K562 (cell line): Measurements from ENCODE around the gene SESN3. TPM values are rescaled to one million over a fixed set of nuclear protein-coding genes. Genes with fewer than 3 reads are reported as not detected.
"Not testable (repeated sequence)": the region's sequence is repeated elsewhere in the genome, so short reads cannot be mapped to it uniquely, and the experiment has no call there.

Source experiments
- ATAC-seq: fragments of 200-7000 bp; cut with Tn5 transposase; 3 replicates; pipeline ENCODE4 v1.9.1; 2020; ENCODE audit warnings: moderate library complexity
- BruUV-seq: library from RNA; stranded (reverse); fragments of 400-500 nt; replicated peaks from 2 replicates; lab custom pipeline; 2021; lab: Mats Ljungman, UMichigan
- CTCF ChIA-PET: fragments of 300-600 bp; formaldehyde crosslinking; extraction: SDS; loops from one replicate; lab custom pipeline; 2021; ENCODE audit warnings: low intra/inter-chr PET ratio; lab: Yijun Ruan, JAX
- POLR2A ChIA-PET: fragments of 300-600, 350-650 bp; sonication (Branson Sonifier 250); formaldehyde crosslinking; extraction: SDS; loops from one replicate; lab custom pipeline; 2021; ENCODE audit warnings: antibody characterized with exemption, inconsistent platforms; lab: Yijun Ruan, JAX
- DNase-seq, 4 experiments: peaks; one replicate each; pipeline versions ENCODE4 v3.0.0 to v3.0.0-alpha.2; 2011 to 2018; ENCODE audit warnings: low spot score in 3 of 4, mixed read lengths in 3 of 4; ENCODE audit errors: extremely low read depth in 1 of 4
- FAIRE-seq: peaks from 2 replicates; lab custom pipeline; 2011; peaks lifted over from hg19 to GRCh38; lab: Jason Lieb, UNC
- H2AFZ ChIP-seq: 2 replicates; pipeline ENCODE4 v1.6.0; 2011; ENCODE audit warnings: low read depth, low read length, control low read depth, inconsistent platforms
- H3K27ac ChIP-seq: fragments of 200-600 bp; 3 replicates; pipeline ENCODE4 v1.8.0; 2011; ENCODE audit warnings: low read depth, mild to moderate bottlenecking, control low read depth, inconsistent platforms, low read length, moderate library complexity, mixed read lengths; ENCODE audit errors: extremely low read depth
- H3K27me3 ChIP-seq, 2 experiments: fragments of 300-600 bp in 1 of 2; 2 replicates in 1 of 2; 3 replicates in 1 of 2; pipeline versions ENCODE4 v1.6.0 to v1.8.0; 2011; ENCODE audit warnings: inconsistent platforms in 2 of 2, low read length in 2 of 2, mild to moderate bottlenecking in 1 of 2, mixed read lengths in 1 of 2, moderate library complexity in 1 of 2; ENCODE audit not compliant: control insufficient read depth in 2 of 2, insufficient read depth in 2 of 2
- H3K36me3 ChIP-seq: fragments of 300-600 bp; 3 replicates; pipeline ENCODE4 v1.8.0; 2011; ENCODE audit warnings: mild to moderate bottlenecking, low read length, inconsistent platforms; ENCODE audit not compliant: control insufficient read depth, insufficient read depth
- H3K4me1 ChIP-seq, 2 experiments: fragments of 200-600 bp in 1 of 2; replicated peaks in 1 of 2; 2 replicates in 1 of 2; 3 replicates in 1 of 2; pipeline versions ENCODE4 v1.5.1 to v1.8.0; 2011; ENCODE audit warnings: inconsistent platforms in 2 of 2, low read length in 2 of 2, mild to moderate bottlenecking in 1 of 2, mixed read lengths in 1 of 2, moderate library complexity in 1 of 2; ENCODE audit not compliant: control insufficient read depth in 2 of 2, insufficient read depth in 2 of 2
- H3K4me2 ChIP-seq: 2 replicates; pipeline ENCODE4 v1.6.1; 2011; ENCODE audit warnings: low read length, control low read depth, inconsistent platforms, mixed read lengths; ENCODE audit not compliant: insufficient read depth
- H3K4me3 ChIP-seq: fragments of 200-600 bp; sonication (generic), shearing (Covaris generic); 2 replicates; pipeline ENCODE4 v1.5.1; 2016; ENCODE audit warnings: control low read depth, inconsistent platforms
- H3K79me2 ChIP-seq: fragments of 200-600 bp; 3 replicates; pipeline ENCODE4 v1.8.0; 2011; ENCODE audit warnings: low read length, inconsistent platforms; ENCODE audit not compliant: control insufficient read depth, insufficient read depth
- H3K9ac ChIP-seq, 2 experiments: 2 replicates each; pipeline versions ENCODE4 v1.6.0 to v1.6.1; 2011; ENCODE audit warnings: low read depth in 2 of 2, low read length in 2 of 2, control low read depth in 1 of 2, inconsistent platforms in 1 of 2, mild to moderate bottlenecking in 1 of 2, mixed read lengths in 1 of 2; ENCODE audit not compliant: insufficient read depth in 1 of 2
- H3K9me1 ChIP-seq: one replicate; pipeline ENCODE4 v1.6.0; 2011; ENCODE audit warnings: inconsistent platforms, mild to moderate bottlenecking, low read length, moderate library complexity; ENCODE audit not compliant: control insufficient read depth, insufficient read depth
- H3K9me3 ChIP-seq: replicated peaks from 2 replicates; pipeline ENCODE4 v1.5.1; 2011; ENCODE audit warnings: low read depth, low read length, inconsistent platforms; ENCODE audit not compliant: control insufficient read depth, insufficient read depth
- H4K20me1 ChIP-seq: replicated peaks from 2 replicates; pipeline ENCODE4 v1.6.1; 2011; ENCODE audit warnings: low read length, inconsistent platforms, mixed read lengths; ENCODE audit not compliant: control insufficient read depth, insufficient read depth
- C11orf30 ChIP-seq: fragments of 450-650 bp; IDR thresholded peaks from 2 replicates; pipeline ENCODE4 v1.6.1; 2016; ENCODE audit warnings: low read depth, mild to moderate bottlenecking
- CHD4 ChIP-seq: fragments of 200-600 bp; sonication (generic); IDR thresholded peaks from 3 replicates; pipeline ENCODE4 v1.6.1; 2012; ENCODE audit warnings: low read depth, mild to moderate bottlenecking, mixed read lengths, low read length, inconsistent platforms; ENCODE audit not compliant: insufficient read depth, insufficient replicate concordance, poor library complexity, severe bottlenecking
- CTCF ChIP-seq, 3 experiments: IDR thresholded peaks in 2 of 3; conservative IDR thresholded peaks in 1 of 3; 2 replicates each; pipeline ENCODE4 v1.5.1; 2011 to 2012; ENCODE audit warnings: low read length in 3 of 3, mild to moderate bottlenecking in 3 of 3, control low read depth in 2 of 3, improper control_type of control experiment in 1 of 3, inconsistent platforms in 1 of 3, low read depth in 1 of 3, mixed read lengths in 1 of 3, moderate library complexity in 1 of 3; ENCODE audit not compliant: insufficient read depth in 2 of 3
- JUN ChIP-seq, 2 experiments: sonication (generic) in 1 of 2; formaldehyde crosslinking in 1 of 2; IDR thresholded peaks; 2 replicates each; pipeline versions ENCODE4 v1.6.1 to v1.8.0; 2012 to 2022; ENCODE audit warnings: borderline replicate concordance in 2 of 2, mild to moderate bottlenecking in 2 of 2, improper control_type of control experiment in 1 of 2, low read depth in 1 of 2, low read length in 1 of 2, missing genetic modification reagents in 1 of 2
- MIER1 ChIP-seq: fragments of 450-650 bp; IDR thresholded peaks from 2 replicates; pipeline ENCODE4 v1.6.1; 2016; ENCODE audit warnings: antibody characterized with exemption, mild to moderate bottlenecking, low read depth
- XRCC5 ChIP-seq: fragments of 200-400 bp; formaldehyde crosslinking; IDR thresholded peaks from 2 replicates; pipeline ENCODE4 v1.6.1; 2017; ENCODE audit warnings: low read depth, mild to moderate bottlenecking, low read length
- ZNF408 ChIP-seq: fragments of 250-450 bp; sonication (Bioruptor Pico); IDR thresholded peaks from 2 replicates; pipeline ENCODE4 v1.4.0; 2020; ENCODE audit warnings: low read depth, mild to moderate bottlenecking, moderate library complexity
- ZNF707 ChIP-seq: fragments of 250-450 bp; sonication (Bioruptor Pico); conservative IDR thresholded peaks from 2 replicates; pipeline ENCODE4 v1.8.0; 2022; ENCODE audit warnings: inconsistent platforms, mild to moderate bottlenecking, moderate library complexity
- WGBS: fragments of 100-300 bp; shearing (Covaris generic); methylation state at CpG from one replicate; pipeline ENCODE4 v1.1.6; 2016; ENCODE audit warnings: low coverage, mixed read lengths; ENCODE audit not compliant: insufficient coverage; ENCODE audit errors: missing lambda C conversion rate; 5-methylcytosine and 5-hydroxymethylcytosine counted together
- in situ Hi-C: fragments of 300-500 bp; cut with MboI; formaldehyde crosslinking; loops from 4 replicates; pipeline ENCODE4 v1.15.0; 2018; ENCODE audit warnings: inconsistent platforms, mixed read lengths
- intact Hi-C: fragments of 100-400 bp; cut with micrococcal nuclease; formaldehyde crosslinking; loops from 2 replicates; pipeline ENCODE4 v1.14.2; 2022
- polyA plus RNA-seq, 8 experiments: library from polyadenylated mRNA; depleted of rRNA in 4 of 8; stranded (reverse) in 5 of 8; unstranded in 3 of 8; fragments of >200 nt; fragmentation: Nextera tagmentation in 2 of 8; fragmentation: Illumina TruSeq in 1 of 8; extraction: Ambion mirVana in 2 of 8; extraction: Trizol in 1 of 8; gene quantifications; 2 replicates each; pipeline versions ENCODE4 v1.2.1 to v1.2.3, GENCODE V29; 2011 to 2014; ENCODE audit warnings: inconsistent platforms in 1 of 8, missing spikeins in 1 of 8
- total RNA-seq, 7 experiments: library from RNA; depleted of rRNA in 6 of 7; stranded (reverse); fragments of >200 nt in 6 of 7; fragmentation: Illumina TruSeq in 2 of 7; extraction: Trizol in 2 of 7; gene quantifications; 2 replicates each; pipeline versions ENCODE4 v1.2.1 to v1.2.3, GENCODE V29; 2011 to 2021; ENCODE audit warnings: low replicate concordance in 1 of 7
- TF ChIP-seq, protein P1 (sequence below): sonication (generic); formaldehyde crosslinking; IDR thresholded peaks from 2 replicates; pipeline ENCODE4 v1.8.0; 2023; ENCODE audit warnings: mild to moderate bottlenecking, missing genetic modification reagents
- TF ChIP-seq, protein P2 (sequence below): fragments of 250-450 bp; sonication (Bioruptor Pico); IDR thresholded peaks from 2 replicates; pipeline ENCODE4 v1.8.0; 2021; ENCODE audit warnings: moderate library complexity, mild to moderate bottlenecking, inconsistent platforms

SESN3 gene
- total and polyA plus RNA-seq, 9 of the 15 experiments (the other 6 are each of a cell fraction or from before 2014, with no cell fraction given): 0.44 to 2.6 (median 1.5) TPM

DNA sequence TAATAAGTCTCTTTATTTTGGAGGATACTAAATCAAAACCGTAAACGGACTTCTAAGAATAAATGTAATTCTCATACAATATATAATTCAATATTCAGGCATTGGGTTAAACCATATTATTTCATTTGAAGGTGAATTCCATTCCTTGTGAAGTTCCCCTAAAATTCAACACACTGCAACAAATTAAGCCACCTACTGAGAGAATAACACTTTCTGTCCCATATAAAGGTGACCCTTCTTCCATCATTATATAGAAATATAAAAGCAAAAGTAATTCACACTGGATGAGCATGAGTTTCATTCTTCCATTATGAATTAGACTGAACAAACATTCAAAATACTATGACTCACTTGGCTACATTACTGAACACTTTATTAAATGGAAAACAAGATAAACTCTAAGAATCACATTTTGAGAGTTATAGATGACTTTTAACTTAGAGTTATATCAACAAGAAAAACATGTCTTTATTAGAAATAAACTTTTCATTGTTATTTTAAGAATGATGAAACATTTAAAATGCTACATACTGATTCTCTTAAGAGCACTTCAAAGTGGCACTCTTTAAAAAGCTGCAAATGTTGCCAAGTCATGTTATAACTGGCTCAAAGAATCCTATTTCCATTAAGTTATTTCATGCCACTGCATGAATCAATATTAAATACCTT, 2.8 kb downstream of the SESN3 start (continued):
- TF ChIP-seq, protein P1, sequence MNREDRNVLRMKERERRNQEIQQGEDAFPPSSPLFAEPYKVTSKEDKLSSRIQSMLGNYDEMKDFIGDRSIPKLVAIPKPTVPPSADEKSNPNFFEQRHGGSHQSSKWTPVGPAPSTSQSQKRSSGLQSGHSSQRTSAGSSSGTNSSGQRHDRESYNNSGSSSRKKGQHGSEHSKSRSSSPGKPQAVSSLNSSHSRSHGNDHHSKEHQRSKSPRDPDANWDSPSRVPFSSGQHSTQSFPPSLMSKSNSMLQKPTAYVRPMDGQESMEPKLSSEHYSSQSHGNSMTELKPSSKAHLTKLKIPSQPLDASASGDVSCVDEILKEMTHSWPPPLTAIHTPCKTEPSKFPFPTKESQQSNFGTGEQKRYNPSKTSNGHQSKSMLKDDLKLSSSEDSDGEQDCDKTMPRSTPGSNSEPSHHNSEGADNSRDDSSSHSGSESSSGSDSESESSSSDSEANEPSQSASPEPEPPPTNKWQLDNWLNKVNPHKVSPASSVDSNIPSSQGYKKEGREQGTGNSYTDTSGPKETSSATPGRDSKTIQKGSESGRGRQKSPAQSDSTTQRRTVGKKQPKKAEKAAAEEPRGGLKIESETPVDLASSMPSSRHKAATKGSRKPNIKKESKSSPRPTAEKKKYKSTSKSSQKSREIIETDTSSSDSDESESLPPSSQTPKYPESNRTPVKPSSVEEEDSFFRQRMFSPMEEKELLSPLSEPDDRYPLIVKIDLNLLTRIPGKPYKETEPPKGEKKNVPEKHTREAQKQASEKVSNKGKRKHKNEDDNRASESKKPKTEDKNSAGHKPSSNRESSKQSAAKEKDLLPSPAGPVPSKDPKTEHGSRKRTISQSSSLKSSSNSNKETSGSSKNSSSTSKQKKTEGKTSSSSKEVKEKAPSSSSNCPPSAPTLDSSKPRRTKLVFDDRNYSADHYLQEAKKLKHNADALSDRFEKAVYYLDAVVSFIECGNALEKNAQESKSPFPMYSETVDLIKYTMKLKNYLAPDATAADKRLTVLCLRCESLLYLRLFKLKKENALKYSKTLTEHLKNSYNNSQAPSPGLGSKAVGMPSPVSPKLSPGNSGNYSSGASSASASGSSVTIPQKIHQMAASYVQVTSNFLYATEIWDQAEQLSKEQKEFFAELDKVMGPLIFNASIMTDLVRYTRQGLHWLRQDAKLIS: no peak
- TF ChIP-seq JUN (IDR thresholded peaks at IDR 0.05; ENCODE audit: borderline replicate concordance, low read depth, low read length) (no peak), JUN (CRISPR knock-in tag; IDR thresholded peaks at IDR 0.05; ENCODE audit: borderline replicate concordance) (no peak), XRCC5 (no peak), C11orf30 (peak; percentile 48), CHD4 (no peak), MIER1 (no peak), CTCF (IDR thresholded peaks at IDR 0.05 in 2 of 3, conservative IDR thresholded peaks at IDR 0.05 in 1 of 3; ENCODE audit: insufficient read depth in 2 of 3, low read depth in 1 of 3, low read length in 3 of 3) (no peak), ZNF408 (no peak), ZNF707 (CRISPR knock-in tag) (no peak)
- TF ChIP-seq, protein P2, sequence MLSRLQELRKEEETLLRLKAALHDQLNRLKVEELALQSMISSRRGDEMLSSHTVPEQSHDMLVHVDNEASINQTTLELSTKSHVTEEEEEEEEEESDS (CRISPR knock-in tag): no peak

GRCh38 chr11:95227060-95227459, 3.9 kb downstream of the SESN3 start:
- H3K4me1 ChIP-seq: peaks cover 4 to 11% of the 10 kb centered on the region in 2 experiments; a peak in 4 of 5 replicates
- H3K4me3 ChIP-seq, H3K9me1 ChIP-seq, H3K36me3 ChIP-seq, BruUV-seq, H2AFZ ChIP-seq, in situ Hi-C loops, FAIRE-seq, H3K9me3 ChIP-seq, H3K27me3 ChIP-seq, ATAC-seq, H3K4me2 ChIP-seq, intact Hi-C loops, H3K9ac ChIP-seq, POLR2A ChIA-PET, DNase-seq, H3K27ac ChIP-seq, CTCF ChIA-PET, H4K20me1 ChIP-seq, H3K79me2 ChIP-seq: not testable (repeated sequence)
- 38% methylated on average over 6 of the region's 6 CpGs for WGBS
